ENCODE data around the gene KRTAP9-1.
"Not testable (repeated sequence)": the region's sequence is repeated elsewhere in the genome, so short reads cannot be mapped to it uniquely, and the experiment has no call there.

KRTAP9-1 gene

DNA sequence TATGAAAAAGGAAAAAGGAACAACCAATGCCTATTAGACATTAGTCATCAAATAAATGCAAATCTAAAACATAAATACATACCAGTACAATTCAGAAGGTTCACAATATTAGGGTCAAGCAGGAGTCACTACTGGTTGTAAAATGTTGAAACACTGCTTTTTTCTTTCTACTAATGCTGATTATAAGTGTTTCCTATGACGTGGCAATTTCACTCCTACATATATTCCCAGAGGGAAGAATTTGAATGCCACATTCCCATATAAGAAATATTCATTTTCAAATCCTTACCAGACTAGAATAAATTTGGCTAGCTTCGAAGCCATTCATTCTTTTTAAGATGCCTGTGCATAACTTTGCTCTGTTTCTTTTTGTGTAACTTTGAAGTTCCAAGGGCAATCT, 34.1 kb downstream of the KRTAP9-1 start:
- Histone ChIP-seq H4K20me1 (ENCODE audit: insufficient read depth, low read length) (no peaks in the 10 kb centered on the region), H2AFZ (ENCODE audit: low read length) (no peak overlapping the region), H3K4me1 (ENCODE audit: low read length) (no peaks in the 10 kb centered on the region), H3K27me3 (replicated peaks; ENCODE audit: insufficient read depth, low read length) (no peaks in the 10 kb centered on the region), H3K27ac (ENCODE audit: low read length) (no peak overlapping the region), H3K4me2 (ENCODE audit: low read depth, low read length) (no peak overlapping the region), H3K36me3 (replicated peaks; ENCODE audit: insufficient read depth, low read length) (no peaks in the 10 kb centered on the region), H3K9me2 (replicated peaks; ENCODE audit: insufficient read depth, low read length) (no peaks in the 10 kb centered on the region), H3F3A (ENCODE audit: insufficient read depth, low read length) (no peaks in the 10 kb centered on the region), H3K9me3 (replicated peaks; ENCODE audit: insufficient read depth, low read length) (no peaks in the 10 kb centered on the region), H3K4me3 (ENCODE audit: low read length) (no peak overlapping the region), H3K79me2 (ENCODE audit: low read length) (no peaks in the 10 kb centered on the region), H3K9ac (ENCODE audit: low read length) (no peak overlapping the region)
- no peak for DNase-seq
- TF ChIP-seq EZH2phosphoT487 (IDR thresholded peaks at IDR 0.05; ENCODE audit: low read length) (no peak), EZH2 (optimal IDR thresholded peaks at IDR 0.05; ENCODE audit: low read depth, low read length) (no peak)
- TF ChIP-seq, protein P1, sequence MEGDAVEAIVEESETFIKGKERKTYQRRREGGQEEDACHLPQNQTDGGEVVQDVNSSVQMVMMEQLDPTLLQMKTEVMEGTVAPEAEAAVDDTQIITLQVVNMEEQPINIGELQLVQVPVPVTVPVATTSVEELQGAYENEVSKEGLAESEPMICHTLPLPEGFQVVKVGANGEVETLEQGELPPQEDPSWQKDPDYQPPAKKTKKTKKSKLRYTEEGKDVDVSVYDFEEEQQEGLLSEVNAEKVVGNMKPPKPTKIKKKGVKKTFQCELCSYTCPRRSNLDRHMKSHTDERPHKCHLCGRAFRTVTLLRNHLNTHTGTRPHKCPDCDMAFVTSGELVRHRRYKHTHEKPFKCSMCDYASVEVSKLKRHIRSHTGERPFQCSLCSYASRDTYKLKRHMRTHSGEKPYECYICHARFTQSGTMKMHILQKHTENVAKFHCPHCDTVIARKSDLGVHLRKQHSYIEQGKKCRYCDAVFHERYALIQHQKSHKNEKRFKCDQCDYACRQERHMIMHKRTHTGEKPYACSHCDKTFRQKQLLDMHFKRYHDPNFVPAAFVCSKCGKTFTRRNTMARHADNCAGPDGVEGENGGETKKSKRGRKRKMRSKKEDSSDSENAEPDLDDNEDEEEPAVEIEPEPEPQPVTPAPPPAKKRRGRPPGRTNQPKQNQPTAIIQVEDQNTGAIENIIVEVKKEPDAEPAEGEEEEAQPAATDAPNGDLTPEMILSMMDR (IDR thresholded peaks at IDR 0.05; ENCODE audit: low read length): no peak

- TF ChIP-seq EZH2phosphoT487 (IDR thresholded peaks at IDR 0.05; ENCODE audit: low read length) (no peak), EZH2 (optimal IDR thresholded peaks at IDR 0.05; ENCODE audit: low read depth, low read length) (no peak)
- TF ChIP-seq, protein P1 (IDR thresholded peaks at IDR 0.05; ENCODE audit: low read length): no peak
- Histone ChIP-seq H3K9me2 (replicated peaks; ENCODE audit: insufficient read depth, low read length) (no peaks in the 10 kb centered on the region), H2AFZ (ENCODE audit: low read length) (no peak overlapping the region), H3K9me3 (replicated peaks; ENCODE audit: insufficient read depth, low read length) (no peaks in the 10 kb centered on the region), H3K9ac (ENCODE audit: low read length) (no peak overlapping the region), H3K4me3 (ENCODE audit: low read length) (no peak overlapping the region), H3F3A (ENCODE audit: insufficient read depth, low read length) (no peaks in the 10 kb centered on the region), H3K4me2 (ENCODE audit: low read depth, low read length) (no peak overlapping the region), H3K79me2 (ENCODE audit: low read length) (no peaks in the 10 kb centered on the region), H3K27me3 (replicated peaks; ENCODE audit: insufficient read depth, low read length) (no peaks in the 10 kb centered on the region), H4K20me1 (ENCODE audit: insufficient read depth, low read length) (no peaks in the 10 kb centered on the region), H3K4me1 (ENCODE audit: low read length) (no peaks in the 10 kb centered on the region), H3K36me3 (replicated peaks; ENCODE audit: insufficient read depth, low read length) (no peaks in the 10 kb centered on the region), H3K27ac (ENCODE audit: low read length) (no peak overlapping the region)
- no peak for DNase-seq
These were observed 36.4 kb downstream of the KRTAP9-1 start for GRCh38 chr17:41226051-41226450.

GRCh38 chr17:41226598-41227095, 37.0 kb downstream of the KRTAP9-1 start, which contains the start of gene KRTAP9-2:
TSS of gene KRTAP9-2 (plus strand) at chr17:41226648. CDS start at chr17:41226655, 7 bp downstream.
- H3K9ac ChIP-seq (ENCODE audit: low read length); H3K27ac ChIP-seq (ENCODE audit: low read length); H3K4me2 ChIP-seq (ENCODE audit: low read depth, low read length); DNase-seq; H3K4me1 ChIP-seq (ENCODE audit: low read length); H3K9me2 ChIP-seq (replicated peaks; ENCODE audit: insufficient read depth, low read length); H3K36me3 ChIP-seq (replicated peaks; ENCODE audit: insufficient read depth, low read length); H3K4me3 ChIP-seq (ENCODE audit: low read length); H3K27me3 ChIP-seq (replicated peaks; ENCODE audit: insufficient read depth, low read length); H3K79me2 ChIP-seq (ENCODE audit: low read length); H3K9me3 ChIP-seq (replicated peaks; ENCODE audit: insufficient read depth, low read length); H4K20me1 ChIP-seq (ENCODE audit: insufficient read depth, low read length); H3F3A ChIP-seq (ENCODE audit: insufficient read depth, low read length); H2AFZ ChIP-seq (ENCODE audit: low read length): not testable (repeated sequence)

DNA sequence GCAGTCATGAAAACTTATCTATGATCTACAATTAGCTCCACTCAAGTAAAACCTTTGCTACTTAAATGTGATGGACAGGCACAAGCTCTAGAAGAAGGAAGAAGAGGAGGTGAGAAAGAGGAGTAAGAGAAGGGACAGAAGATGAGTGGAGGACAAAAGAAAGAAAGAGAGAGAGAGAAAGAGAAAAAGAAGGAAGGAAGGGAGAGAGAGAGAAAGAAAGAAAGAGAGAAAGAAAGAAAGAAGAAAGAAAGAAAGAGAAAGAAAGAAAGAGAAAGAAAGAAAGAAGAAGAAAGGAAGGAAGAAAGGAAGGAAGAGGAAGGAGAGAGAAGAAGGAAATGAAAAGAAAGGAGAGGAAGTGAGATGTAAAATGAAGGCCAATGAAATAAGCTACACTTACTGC, 40.4 kb downstream of the KRTAP9-1 start:
- Histone ChIP-seq H3K9ac (ENCODE audit: low read length) (no peak overlapping the region), H3K4me3 (ENCODE audit: low read length) (no peak overlapping the region), H3K9me2 (replicated peaks; ENCODE audit: insufficient read depth, low read length) (no peaks in the 10 kb centered on the region)

More for the DNA sequence above, 40.4 kb downstream of the KRTAP9-1 start:
- H3K79me2 ChIP-seq (ENCODE audit: low read length): no peaks in the 10 kb centered on the region
- no peak overlapping the region for H3K27ac ChIP-seq (ENCODE audit: low read length)
- TF ChIP-seq EZH2phosphoT487 (IDR thresholded peaks at IDR 0.05; ENCODE audit: low read length): no peak
- TF ChIP-seq, protein P1 (IDR thresholded peaks at IDR 0.05; ENCODE audit: low read length): no peak
- no peak for TF ChIP-seq EZH2 (optimal IDR thresholded peaks at IDR 0.05; ENCODE audit: low read depth, low read length)
- no peak overlapping the region for H3K4me2 ChIP-seq (ENCODE audit: low read depth, low read length)
- H4K20me1 ChIP-seq (ENCODE audit: insufficient read depth, low read length): no peaks in the 10 kb centered on the region
- no peaks in the 10 kb centered on the region for H3F3A ChIP-seq (ENCODE audit: insufficient read depth, low read length)
- no peaks in the 10 kb centered on the region for H3K9me3 ChIP-seq (replicated peaks; ENCODE audit: insufficient read depth, low read length)
- DNase-seq: no peak
- no peaks in the 10 kb centered on the region for H3K36me3 ChIP-seq (replicated peaks; ENCODE audit: insufficient read depth, low read length)
- H2AFZ ChIP-seq (ENCODE audit: low read length): no peak overlapping the region
- 0 out of 2 replicates have a peak, but pooled peaks cover 6% of the 10 kb centered on the region for H3K4me1 ChIP-seq (ENCODE audit: low read length)
- H3K27me3 ChIP-seq (replicated peaks; ENCODE audit: insufficient read depth, low read length): no peaks in the 10 kb centered on the region

Data from MM.1S (cell line).